ENCODE measurements around the gene GALNT17. TPM values are rescaled to one million over a fixed set of nuclear protein-coding genes. Genes with fewer than 3 reads are reported as not detected.
"Not testable (repeated sequence)": the region's sequence is repeated elsewhere in the genome, so short reads cannot be mapped to it uniquely, and the experiment has no call there.

GALNT17 gene
- total RNA-seq, 4 donors from 2014 or later: 4.4 to 33.8 (median 11.3) TPM

DNA sequence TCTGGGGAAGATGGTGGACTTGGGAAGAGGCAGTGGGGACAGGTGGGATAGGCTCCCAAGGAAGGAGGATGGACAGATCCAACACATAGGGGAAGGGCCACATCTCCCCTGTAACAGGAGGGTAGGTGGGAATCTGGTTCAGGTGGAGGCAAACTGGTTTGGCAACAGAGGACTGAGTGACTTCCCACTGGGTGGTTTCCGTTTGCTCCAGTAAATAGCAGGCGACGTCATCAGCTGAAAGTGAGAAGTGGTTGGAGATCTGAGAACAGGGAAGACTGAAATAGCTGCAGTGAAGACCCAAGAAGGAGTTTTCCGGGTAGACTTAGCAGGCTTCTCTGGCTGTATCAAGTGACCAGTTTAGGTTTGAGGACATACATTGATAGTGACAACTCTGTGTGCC lies 504.4 kb downstream of the GALNT17 start:
- no peak for TF ChIP-seq POLR2A (IDR thresholded peaks at IDR 0.05)
- TF ChIP-seq, protein P1, sequence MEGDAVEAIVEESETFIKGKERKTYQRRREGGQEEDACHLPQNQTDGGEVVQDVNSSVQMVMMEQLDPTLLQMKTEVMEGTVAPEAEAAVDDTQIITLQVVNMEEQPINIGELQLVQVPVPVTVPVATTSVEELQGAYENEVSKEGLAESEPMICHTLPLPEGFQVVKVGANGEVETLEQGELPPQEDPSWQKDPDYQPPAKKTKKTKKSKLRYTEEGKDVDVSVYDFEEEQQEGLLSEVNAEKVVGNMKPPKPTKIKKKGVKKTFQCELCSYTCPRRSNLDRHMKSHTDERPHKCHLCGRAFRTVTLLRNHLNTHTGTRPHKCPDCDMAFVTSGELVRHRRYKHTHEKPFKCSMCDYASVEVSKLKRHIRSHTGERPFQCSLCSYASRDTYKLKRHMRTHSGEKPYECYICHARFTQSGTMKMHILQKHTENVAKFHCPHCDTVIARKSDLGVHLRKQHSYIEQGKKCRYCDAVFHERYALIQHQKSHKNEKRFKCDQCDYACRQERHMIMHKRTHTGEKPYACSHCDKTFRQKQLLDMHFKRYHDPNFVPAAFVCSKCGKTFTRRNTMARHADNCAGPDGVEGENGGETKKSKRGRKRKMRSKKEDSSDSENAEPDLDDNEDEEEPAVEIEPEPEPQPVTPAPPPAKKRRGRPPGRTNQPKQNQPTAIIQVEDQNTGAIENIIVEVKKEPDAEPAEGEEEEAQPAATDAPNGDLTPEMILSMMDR (IDR thresholded peaks at IDR 0.05): no peak
- Histone ChIP-seq H3K4me3 (no peak overlapping the region), H3K9me3 (no peaks in the 10 kb centered on the region), H3K36me3 (no peaks in the 10 kb centered on the region), H3K27ac (no peak overlapping the region), H3K4me1 (no peaks in the 10 kb centered on the region), H3K27me3 (no peaks in the 10 kb centered on the region)
- DNase-seq: no peak
- intact Hi-C loops (cut with DNase I; ENCODE audit: low total_unique reads): no loop called here

DNA sequence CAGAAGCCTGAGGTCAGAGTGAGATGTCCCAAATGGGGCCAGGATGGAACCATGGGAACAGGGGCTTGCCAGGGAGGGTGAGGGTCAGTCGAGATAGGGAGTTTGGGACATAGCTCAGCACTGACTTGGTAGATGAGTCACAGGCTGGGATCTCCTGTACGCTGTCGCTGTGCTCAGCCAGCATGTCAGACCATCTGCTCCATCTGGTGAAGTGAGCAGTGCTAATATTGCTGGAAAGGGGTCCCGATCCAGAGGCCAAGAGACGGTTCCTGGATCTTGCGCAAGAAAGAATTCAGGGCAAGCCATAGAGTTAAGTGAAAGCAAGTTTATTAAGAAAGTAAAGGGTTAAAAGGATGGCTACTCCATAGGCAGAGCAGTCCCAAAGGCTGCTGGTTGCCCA lies 505.6 kb downstream of the GALNT17 start:
- H3K27me3 ChIP-seq: no peaks in the 10 kb centered on the region
- intact Hi-C loops (cut with DNase I; ENCODE audit: low total_unique reads): no loop called here
- H3K9me3 ChIP-seq: no peaks in the 10 kb centered on the region
- no peak overlapping the region for H3K27ac ChIP-seq
- DNase-seq: no peak
- H3K36me3 ChIP-seq: no peaks in the 10 kb centered on the region
- H3K4me1 ChIP-seq: no peaks in the 10 kb centered on the region
- H3K4me3 ChIP-seq: no peak overlapping the region
- no peak for TF ChIP-seq POLR2A (IDR thresholded peaks at IDR 0.05)
- TF ChIP-seq, protein P1 (IDR thresholded peaks at IDR 0.05): no peak

DNA sequence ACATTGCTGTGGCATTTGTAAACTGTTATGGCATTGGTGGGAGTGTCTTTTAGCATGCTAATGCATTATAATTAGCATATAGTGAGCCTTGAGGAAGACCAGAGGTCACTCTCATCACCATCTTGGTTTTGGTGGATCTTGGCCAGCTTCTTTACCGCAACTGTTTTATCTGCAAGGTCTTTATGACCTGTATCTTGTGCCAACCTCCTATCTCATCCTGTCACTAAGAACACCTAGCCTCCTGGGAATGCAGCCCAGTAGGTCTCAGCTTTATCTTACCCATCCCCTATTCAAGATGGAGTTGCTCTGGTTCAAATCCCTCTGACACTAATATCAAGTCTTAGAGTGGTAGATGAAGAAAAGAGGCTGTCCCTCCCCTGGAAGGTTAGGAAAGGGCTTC lies 506.2 kb downstream of the GALNT17 start:
- DNase-seq: no peak
- H3K27me3 ChIP-seq: no peaks in the 10 kb centered on the region
- no peak for TF ChIP-seq POLR2A (IDR thresholded peaks at IDR 0.05)
- TF ChIP-seq, protein P1 (IDR thresholded peaks at IDR 0.05): no peak
- H3K27ac ChIP-seq: no peak overlapping the region
- no peak overlapping the region for H3K4me3 ChIP-seq
- no peaks in the 10 kb centered on the region for H3K36me3 ChIP-seq
- intact Hi-C loops (cut with DNase I; ENCODE audit: low total_unique reads): no loop called here
- H3K9me3 ChIP-seq: no peaks in the 10 kb centered on the region
- H3K4me1 ChIP-seq: no peaks in the 10 kb centered on the region

DNA sequence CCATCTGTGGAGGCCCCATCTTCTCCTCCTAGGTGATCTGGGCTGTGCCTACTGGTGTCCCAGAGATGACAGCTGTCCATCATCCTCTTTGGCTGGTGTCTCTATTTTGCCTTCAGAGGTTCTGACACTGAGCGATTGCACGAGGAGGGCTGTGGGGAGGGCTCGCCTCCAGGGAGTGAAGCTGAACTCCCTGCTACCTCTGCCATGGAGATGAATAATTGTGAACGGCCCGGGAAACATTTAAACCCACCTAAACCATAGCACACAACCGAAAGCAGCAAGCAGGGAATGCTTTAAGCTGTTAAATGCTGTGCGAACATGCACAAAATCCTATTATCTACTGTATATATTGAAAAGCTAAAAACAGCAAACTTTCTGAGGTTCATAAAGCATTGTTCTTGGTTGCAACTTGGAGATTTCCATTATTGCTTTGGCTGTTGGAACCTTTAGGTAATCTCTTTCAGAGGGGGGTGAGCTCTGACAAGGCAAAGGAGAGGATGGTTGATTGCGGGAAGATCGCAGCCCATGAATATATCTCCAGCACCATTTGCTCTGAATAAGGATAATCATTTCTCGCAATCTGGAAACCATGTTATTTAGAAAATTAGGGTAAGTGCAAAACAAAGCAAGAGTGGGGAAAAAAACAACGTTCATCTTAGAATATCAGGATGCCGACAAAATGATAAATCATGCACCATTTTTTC lies 507.6 kb downstream of the GALNT17 start:
- DNase-seq: no peak
- TF ChIP-seq, protein P1 (IDR thresholded peaks at IDR 0.05): no peak
- no peak for TF ChIP-seq POLR2A (IDR thresholded peaks at IDR 0.05)
- intact Hi-C loops (cut with DNase I; ENCODE audit: low total_unique reads): no loop called here
- Histone ChIP-seq H3K4me1 (no peaks in the 10 kb centered on the region), H3K36me3 (no peaks in the 10 kb centered on the region), H3K4me3 (no peak overlapping the region), H3K27ac (no peak overlapping the region), H3K9me3 (no peaks in the 10 kb centered on the region), H3K27me3 (no peaks in the 10 kb centered on the region)

DNA sequence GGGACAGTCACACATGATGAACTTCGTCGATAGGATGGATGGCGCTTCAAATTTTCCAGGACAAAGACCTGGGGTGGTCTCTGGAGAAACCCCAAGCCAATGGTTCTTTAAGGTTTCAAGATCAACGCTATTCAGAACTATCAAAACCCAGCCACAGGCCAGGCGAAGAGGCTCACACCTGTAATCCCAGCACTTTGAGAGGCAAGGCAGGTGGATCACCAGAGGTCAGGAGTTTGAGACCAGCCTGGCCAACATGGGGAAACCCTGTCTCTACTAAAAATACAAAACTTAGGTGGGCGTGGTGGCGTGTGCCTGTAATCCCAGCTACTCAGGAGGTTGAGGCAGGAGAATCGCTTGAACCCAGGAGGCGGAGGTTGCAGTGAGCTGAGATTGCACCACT lies 511.1 kb downstream of the GALNT17 start:
- H3K4me3 ChIP-seq; H3K27ac ChIP-seq; H3K9me3 ChIP-seq; H3K4me1 ChIP-seq; H3K36me3 ChIP-seq; intact Hi-C loops (cut with DNase I; ENCODE audit: low total_unique reads); DNase-seq; H3K27me3 ChIP-seq: not testable (repeated sequence)

DNA sequence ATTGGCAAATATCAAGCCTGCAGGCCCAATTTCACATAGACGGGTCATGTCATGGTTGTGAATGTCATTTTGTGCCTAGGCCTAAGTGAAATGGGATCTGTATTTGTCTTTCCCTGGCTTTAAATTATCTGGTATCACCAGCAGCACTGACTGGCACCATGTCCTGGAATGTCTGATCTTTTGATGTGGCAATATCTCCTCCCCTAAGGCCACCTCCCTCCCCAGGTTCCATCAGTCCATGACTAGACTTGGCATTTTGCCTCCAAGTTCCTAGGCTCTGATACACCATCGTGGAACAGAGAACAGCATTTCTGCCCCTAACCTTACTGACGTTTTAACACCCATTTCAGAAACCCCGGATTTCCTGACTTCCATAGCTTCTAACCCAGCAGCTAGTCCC lies 513.9 kb downstream of the GALNT17 start:
- intact Hi-C loops (cut with DNase I; ENCODE audit: low total_unique reads): no loop called here
- Histone ChIP-seq H3K27me3 (no peaks in the 10 kb centered on the region), H3K4me1 (no peaks in the 10 kb centered on the region), H3K4me3 (no peak overlapping the region), H3K36me3 (no peaks in the 10 kb centered on the region), H3K9me3 (no peaks in the 10 kb centered on the region), H3K27ac (no peak overlapping the region)
- TF ChIP-seq, protein P1 (IDR thresholded peaks at IDR 0.05): no peak
- no peak for TF ChIP-seq POLR2A (IDR thresholded peaks at IDR 0.05)
- DNase-seq: no peak

All from uterus (tissue), 4 donors.